DOHH2 (cell line): Measurements from ENCODE around the gene ADI1.

Experiments used
- H3F3A ChIP-seq: fragments of 200-600 bp; sonication (generic), shearing (Covaris generic); 2 replicates; pipeline ENCODE4 v1.6.0; 2016; ENCODE audit warnings: antibody characterized with exemption, mild to moderate bottlenecking; ENCODE audit not compliant: control insufficient read depth, insufficient read depth
- H3K27ac ChIP-seq: fragments of 200-600 bp; sonication (generic); 2 replicates; pipeline ENCODE4 v1.5.1; 2014; ENCODE audit warnings: low read depth, mild to moderate bottlenecking, low read length, moderate library complexity
- H3K27me3 ChIP-seq: fragments of 200-600 bp; sonication (generic); 2 replicates; pipeline ENCODE4 v1.6.1; 2014; ENCODE audit warnings: mild to moderate bottlenecking, low read length, mixed read lengths; ENCODE audit not compliant: control insufficient read depth
- H3K36me3 ChIP-seq: fragments of 200-600 bp; sonication (generic); 2 replicates; pipeline ENCODE4 v1.6.1; 2014; ENCODE audit warnings: mild to moderate bottlenecking, low read length, moderate library complexity, mixed read lengths; ENCODE audit not compliant: control insufficient read depth
- H3K4me1 ChIP-seq: fragments of 200-600 bp; sonication (generic); 2 replicates; pipeline ENCODE4 v1.6.1; 2014; ENCODE audit warnings: mild to moderate bottlenecking, low read length, mixed read lengths; ENCODE audit not compliant: control insufficient read depth
- H3K4me2 ChIP-seq: fragments of 200-600 bp; sonication (generic); 2 replicates; pipeline ENCODE4 v1.6.0; 2014; ENCODE audit warnings: mild to moderate bottlenecking, low read length, moderate library complexity
- H3K4me3 ChIP-seq: fragments of 200-600 bp; sonication (generic); 2 replicates; pipeline ENCODE4 v1.5.1; 2014; ENCODE audit warnings: mild to moderate bottlenecking, low read length, mixed read lengths
- H3K79me2 ChIP-seq: fragments of 200-600 bp; sonication (generic); 2 replicates; pipeline ENCODE4 v1.6.1; 2014; ENCODE audit warnings: mild to moderate bottlenecking, low read length, mixed read lengths; ENCODE audit not compliant: control insufficient read depth
- H3K9me2 ChIP-seq: fragments of 200-600 bp; sonication (generic); replicated peaks from 2 replicates; pipeline ENCODE4 v1.6.1; 2014; ENCODE audit warnings: mild to moderate bottlenecking, low read length, mixed read lengths; ENCODE audit not compliant: control insufficient read depth
- H3K9me3 ChIP-seq: fragments of 200-600 bp; sonication (generic); 2 replicates; pipeline ENCODE4 v1.6.1; 2014; ENCODE audit warnings: antibody characterized with exemption, low read length, mixed read lengths; ENCODE audit not compliant: control insufficient read depth, insufficient read depth
- H4K20me1 ChIP-seq: fragments of 200-600 bp; sonication (generic); 2 replicates; pipeline ENCODE4 v1.6.0; 2014; ENCODE audit warnings: low read depth, mild to moderate bottlenecking, antibody characterized with exemption, low read length, moderate library complexity; ENCODE audit not compliant: control insufficient read depth, insufficient read depth
- EZH2phosphoT487 ChIP-seq: fragments of 200-600 bp; sonication (generic); IDR thresholded peaks from 2 replicates; pipeline ENCODE4 v1.6.1; 2017; ENCODE audit warnings: borderline replicate concordance, mild to moderate bottlenecking, antibody characterized with exemption, low read length, moderate library complexity, mixed read lengths
- TF ChIP-seq, protein P1 (sequence below): fragments of 200-600 bp; sonication (generic); IDR thresholded peaks from one replicate; pipeline ENCODE4 v1.5.1; 2014; ENCODE audit warnings: antibody characterized with exemption, mild to moderate bottlenecking, low read depth, low read length; ENCODE audit not compliant: poor library complexity, severe bottlenecking

Gene ADI1

DNA sequence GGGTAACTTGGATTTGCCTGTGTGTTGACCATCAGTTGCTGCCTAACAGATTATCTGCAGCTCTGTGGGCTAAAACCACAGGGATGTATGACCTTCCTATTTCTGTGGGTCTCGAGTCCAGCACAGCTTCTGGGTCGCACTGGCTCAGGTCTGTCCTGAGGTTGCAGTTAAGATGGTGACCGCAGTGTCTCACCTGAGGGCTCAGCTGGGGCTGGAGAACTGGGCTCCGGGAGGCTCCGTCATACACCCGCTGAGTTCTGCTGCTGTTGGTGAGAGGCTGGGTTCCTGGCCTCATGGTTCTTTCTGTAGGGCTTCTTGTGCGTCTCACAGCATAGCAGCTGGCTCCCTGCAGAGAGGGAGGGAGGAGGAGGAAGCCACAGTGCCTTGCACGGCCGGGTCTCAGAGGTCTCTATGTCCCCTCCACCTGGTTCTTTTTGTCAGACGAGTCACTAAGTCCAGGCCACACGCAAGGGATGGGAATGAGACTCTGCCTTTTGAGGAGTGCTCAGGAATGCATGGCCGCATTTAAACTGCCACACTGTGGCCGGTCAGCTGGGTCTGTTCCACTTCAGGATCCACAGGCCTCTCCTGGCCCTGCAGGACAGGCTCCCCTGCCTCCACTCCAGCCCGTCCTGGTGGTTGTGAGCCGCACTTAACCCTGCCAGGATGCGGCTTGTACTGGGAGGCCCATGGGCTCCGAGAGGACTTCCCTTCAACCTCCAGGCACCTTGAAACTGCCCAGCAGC is 67.2 kb downstream of the ADI1 start:
- H3K9me3 ChIP-seq: no peaks in the 10 kb centered on the region
- H3K27ac ChIP-seq: no peak overlapping the region
- H4K20me1 ChIP-seq: no peaks in the 10 kb centered on the region
- TF ChIP-seq, protein P1, sequence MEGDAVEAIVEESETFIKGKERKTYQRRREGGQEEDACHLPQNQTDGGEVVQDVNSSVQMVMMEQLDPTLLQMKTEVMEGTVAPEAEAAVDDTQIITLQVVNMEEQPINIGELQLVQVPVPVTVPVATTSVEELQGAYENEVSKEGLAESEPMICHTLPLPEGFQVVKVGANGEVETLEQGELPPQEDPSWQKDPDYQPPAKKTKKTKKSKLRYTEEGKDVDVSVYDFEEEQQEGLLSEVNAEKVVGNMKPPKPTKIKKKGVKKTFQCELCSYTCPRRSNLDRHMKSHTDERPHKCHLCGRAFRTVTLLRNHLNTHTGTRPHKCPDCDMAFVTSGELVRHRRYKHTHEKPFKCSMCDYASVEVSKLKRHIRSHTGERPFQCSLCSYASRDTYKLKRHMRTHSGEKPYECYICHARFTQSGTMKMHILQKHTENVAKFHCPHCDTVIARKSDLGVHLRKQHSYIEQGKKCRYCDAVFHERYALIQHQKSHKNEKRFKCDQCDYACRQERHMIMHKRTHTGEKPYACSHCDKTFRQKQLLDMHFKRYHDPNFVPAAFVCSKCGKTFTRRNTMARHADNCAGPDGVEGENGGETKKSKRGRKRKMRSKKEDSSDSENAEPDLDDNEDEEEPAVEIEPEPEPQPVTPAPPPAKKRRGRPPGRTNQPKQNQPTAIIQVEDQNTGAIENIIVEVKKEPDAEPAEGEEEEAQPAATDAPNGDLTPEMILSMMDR: no peak
- no peak for TF ChIP-seq EZH2phosphoT487
- H3K27me3 ChIP-seq: no peaks in the 10 kb centered on the region
- H3K4me1 ChIP-seq: no peaks in the 10 kb centered on the region
- no peaks in the 10 kb centered on the region for H3K9me2 ChIP-seq
- no peak overlapping the region for H3K4me3 ChIP-seq
- peaks cover 10% of the 10 kb centered on the region; the same call in 1 of the 2 replicates for H3K36me3 ChIP-seq
- no peak overlapping the region for H3K4me2 ChIP-seq
- H3F3A ChIP-seq: no peaks in the 10 kb centered on the region
- no peaks in the 10 kb centered on the region for H3K79me2 ChIP-seq

DNA sequence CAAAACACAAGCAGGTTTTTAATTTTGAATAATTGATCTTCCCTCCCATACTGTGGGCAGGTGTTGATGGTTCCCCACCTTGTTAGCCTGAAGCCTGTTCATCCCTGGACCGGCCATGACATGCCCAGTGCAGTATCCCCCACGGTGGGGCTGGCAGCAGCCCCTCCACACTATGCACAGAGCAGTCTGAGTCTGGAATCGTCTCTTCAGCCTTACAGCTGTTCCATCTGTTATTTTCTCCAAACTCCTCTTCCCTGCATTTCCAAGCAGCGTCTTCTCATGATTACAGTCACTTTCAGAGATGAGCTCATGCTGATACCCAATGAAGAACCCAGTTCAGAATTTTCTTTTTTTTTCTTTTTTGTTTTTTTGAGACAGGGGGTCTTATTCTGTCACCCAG is 68.2 kb downstream of the ADI1 start:
- Histone ChIP-seq H3K79me2 (no peaks in the 10 kb centered on the region), H3K9me2 (no peaks in the 10 kb centered on the region), H3K27me3 (no peaks in the 10 kb centered on the region), H3F3A (no peaks in the 10 kb centered on the region), H3K4me2 (no peak overlapping the region), H3K27ac (no peak overlapping the region), H3K36me3 (peaks cover 13% of the 10 kb centered on the region), H3K4me1 (no peaks in the 10 kb centered on the region), H3K9me3 (no peaks in the 10 kb centered on the region), H3K4me3 (no peak overlapping the region), H4K20me1 (no peaks in the 10 kb centered on the region)
- TF ChIP-seq, protein P1: no peak
- TF ChIP-seq EZH2phosphoT487: no peak

DNA sequence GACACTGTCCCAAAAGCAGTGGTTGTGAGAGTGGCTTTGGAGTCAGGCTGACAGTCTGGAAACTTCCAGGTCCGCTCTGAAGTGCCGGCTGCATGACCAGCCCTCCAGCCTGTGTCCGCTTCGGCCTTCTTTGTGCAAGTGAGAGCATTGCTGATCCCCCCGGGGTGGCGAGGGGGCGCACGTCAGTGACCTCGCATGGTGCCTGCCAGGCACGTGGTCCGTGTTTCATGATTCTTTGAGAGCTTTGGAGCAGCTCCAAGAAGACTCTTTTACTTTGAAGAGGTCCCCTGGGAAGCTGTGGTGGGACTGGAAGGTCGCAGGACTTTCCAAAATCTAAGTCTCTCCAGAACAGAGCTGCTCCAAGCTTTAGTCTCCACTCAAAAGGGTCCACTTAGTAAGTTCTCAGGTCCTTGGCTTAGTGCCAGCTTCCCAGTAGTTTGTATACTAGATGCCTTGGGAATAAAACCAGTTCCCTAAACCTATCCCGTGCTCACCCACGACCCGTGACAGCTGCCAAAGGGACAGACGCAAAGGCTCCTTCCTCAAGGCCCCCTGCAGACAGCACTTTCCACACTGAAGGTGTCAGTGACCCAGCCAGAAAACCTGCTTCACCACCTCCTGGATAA is 68.8 kb downstream of the ADI1 start:
- Histone ChIP-seq H3K27me3 (no peaks in the 10 kb centered on the region), H3K4me2 (no peak overlapping the region)

More for the DNA sequence above, 68.8 kb downstream of the ADI1 start:
- Histone ChIP-seq H3K4me1 (no peaks in the 10 kb centered on the region), H4K20me1 (no peaks in the 10 kb centered on the region), H3K9me2 (no peaks in the 10 kb centered on the region), H3K9me3 (no peaks in the 10 kb centered on the region), H3K79me2 (no peaks in the 10 kb centered on the region), H3K4me3 (no peak overlapping the region), H3K36me3 (peaks cover 18% of the 10 kb centered on the region), H3F3A (no peaks in the 10 kb centered on the region), H3K27ac (no peak overlapping the region)
- TF ChIP-seq EZH2phosphoT487: no peak
- TF ChIP-seq, protein P1: no peak
